Vagina (tissue), 2 donors: ENCODE data around the gene AP2A1. TPM values are rescaled to one million over a fixed set of nuclear protein-coding genes. Genes with fewer than 3 reads are reported as not detected.

Experiments
- DNase-seq, 2 donors: peaks; one replicate each; pipeline ENCODE4 v3.0.0-alpha.2; 2017; ENCODE audit errors: extremely low spot score in 2 of 2
- H3K27ac ChIP-seq: fragments of 200-600 bp; sonication (generic); one replicate; pipeline ENCODE4 v1.5.1; 2019
- H3K27me3 ChIP-seq: fragments of 200-600 bp; sonication (generic); one replicate; pipeline ENCODE4 v1.5.1; 2019
- H3K36me3 ChIP-seq, 2 donors: fragments of 200-600 bp; sonication (generic); one replicate each; pipeline ENCODE4 v1.5.1; 2017 to 2019
- H3K4me1 ChIP-seq: fragments of 200-600 bp; sonication (generic); one replicate; pipeline ENCODE4 v1.5.1; 2019
- H3K4me3 ChIP-seq, 2 donors: fragments of 200-600 bp; sonication (generic); 1 replicate in 1 of 2; 2 replicates in 1 of 2; pipeline ENCODE4 v1.5.1; 2016 to 2019
- H3K9me3 ChIP-seq: fragments of 200-600 bp; sonication (generic); one replicate; pipeline ENCODE4 v1.5.1; 2019
- POLR2A ChIP-seq, 2 donors: fragments of 450-650 bp; IDR thresholded peaks; one replicate each; pipeline ENCODE4 v1.6.1; 2017; ENCODE audit warnings: antibody characterized with exemption in 2 of 2, mild to moderate bottlenecking in 2 of 2, moderate library complexity in 2 of 2
- POLR2AphosphoS5 ChIP-seq, 2 donors: sonication (generic); formaldehyde crosslinking; IDR thresholded peaks; one replicate each; pipeline ENCODE4 v1.9.0; 2017; ENCODE audit warnings: antibody characterized with exemption in 2 of 2, mild to moderate bottlenecking in 2 of 2, low read depth in 1 of 2; ENCODE audit not compliant: insufficient read depth in 1 of 2
- intact Hi-C: fragments of 100-400 bp; cut with DNase I; formaldehyde crosslinking; loops from one replicate; pipeline ENCODE4 v1.15.1; 2023
- total RNA-seq: library from RNA; depleted of rRNA; stranded (reverse); fragments of >200 nt; gene quantifications from one replicate; pipeline ENCODE4 v1.2.3, GENCODE V29; 2016
- TF ChIP-seq, protein P1 (sequence below), 3 experiments: fragments of 450-650 bp in 2 of 3; fragments of 200-600 bp in 1 of 3; sonication (generic) in 1 of 3; IDR thresholded peaks; one replicate each; pipeline ENCODE4 v1.5.1; 2017 to 2019; ENCODE audit warnings: antibody characterized with exemption in 3 of 3, mild to moderate bottlenecking in 2 of 3, moderate library complexity in 2 of 3

The AP2A1 gene
- total RNA-seq, 1 donor from 2014 or later: 80.8 TPM

DNA sequence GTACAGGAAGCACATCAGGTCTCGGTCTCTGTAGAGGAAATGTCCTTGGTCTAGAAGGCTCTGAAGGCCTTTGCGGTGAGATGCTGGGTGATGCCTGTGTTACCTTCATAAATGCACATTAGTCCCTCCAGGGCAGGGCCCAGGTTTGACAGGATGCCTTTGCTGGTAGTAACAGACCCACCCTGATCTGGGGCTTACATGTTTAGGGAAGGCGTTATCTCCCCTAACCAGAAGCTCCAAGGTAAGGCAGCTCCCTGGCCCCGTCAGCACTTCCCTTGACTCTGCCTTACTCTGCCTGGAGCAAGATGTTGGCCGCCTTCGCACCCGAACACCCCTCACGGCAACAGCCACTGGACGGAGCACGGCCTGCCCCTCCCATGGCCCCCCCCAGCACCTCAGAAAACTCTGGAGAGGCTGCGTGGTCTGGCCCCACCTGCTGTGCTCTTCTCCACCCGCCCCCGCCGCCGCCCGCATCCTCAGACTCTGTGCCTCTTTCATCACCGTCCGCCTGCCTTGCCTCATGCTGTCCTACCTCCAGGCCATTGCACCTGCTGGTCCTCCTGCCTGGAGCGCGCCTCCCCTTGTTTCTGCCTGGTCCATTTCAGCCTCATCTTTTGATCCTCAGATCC is 9.1 kb downstream of the AP2A1 start:
- no peak for DNase-seq
- Histone ChIP-seq H3K27me3 (no peaks in the 10 kb centered on the region), H3K36me3 (no peaks in the 10 kb centered on the region), H3K27ac (no peak overlapping the region), H3K9me3 (no peaks in the 10 kb centered on the region), H3K4me3 (no peak overlapping the region), H3K4me1 (peaks cover 26% of the 10 kb centered on the region)
- TF ChIP-seq POLR2A (IDR thresholded peaks at IDR 0.05) (no peak), POLR2AphosphoS5 (IDR thresholded peaks at IDR 0.05; ENCODE audit: insufficient read depth in 1 of 2, low read depth in 1 of 2) (no peak)
- TF ChIP-seq, protein P1, sequence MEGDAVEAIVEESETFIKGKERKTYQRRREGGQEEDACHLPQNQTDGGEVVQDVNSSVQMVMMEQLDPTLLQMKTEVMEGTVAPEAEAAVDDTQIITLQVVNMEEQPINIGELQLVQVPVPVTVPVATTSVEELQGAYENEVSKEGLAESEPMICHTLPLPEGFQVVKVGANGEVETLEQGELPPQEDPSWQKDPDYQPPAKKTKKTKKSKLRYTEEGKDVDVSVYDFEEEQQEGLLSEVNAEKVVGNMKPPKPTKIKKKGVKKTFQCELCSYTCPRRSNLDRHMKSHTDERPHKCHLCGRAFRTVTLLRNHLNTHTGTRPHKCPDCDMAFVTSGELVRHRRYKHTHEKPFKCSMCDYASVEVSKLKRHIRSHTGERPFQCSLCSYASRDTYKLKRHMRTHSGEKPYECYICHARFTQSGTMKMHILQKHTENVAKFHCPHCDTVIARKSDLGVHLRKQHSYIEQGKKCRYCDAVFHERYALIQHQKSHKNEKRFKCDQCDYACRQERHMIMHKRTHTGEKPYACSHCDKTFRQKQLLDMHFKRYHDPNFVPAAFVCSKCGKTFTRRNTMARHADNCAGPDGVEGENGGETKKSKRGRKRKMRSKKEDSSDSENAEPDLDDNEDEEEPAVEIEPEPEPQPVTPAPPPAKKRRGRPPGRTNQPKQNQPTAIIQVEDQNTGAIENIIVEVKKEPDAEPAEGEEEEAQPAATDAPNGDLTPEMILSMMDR (IDR thresholded peaks at IDR 0.05): no peak
- intact Hi-C loops: loop anchor here (10.0 kb wide), 1 partner anchor 69 kb away; no protein-coding TSS in a partner anchor

DNA sequence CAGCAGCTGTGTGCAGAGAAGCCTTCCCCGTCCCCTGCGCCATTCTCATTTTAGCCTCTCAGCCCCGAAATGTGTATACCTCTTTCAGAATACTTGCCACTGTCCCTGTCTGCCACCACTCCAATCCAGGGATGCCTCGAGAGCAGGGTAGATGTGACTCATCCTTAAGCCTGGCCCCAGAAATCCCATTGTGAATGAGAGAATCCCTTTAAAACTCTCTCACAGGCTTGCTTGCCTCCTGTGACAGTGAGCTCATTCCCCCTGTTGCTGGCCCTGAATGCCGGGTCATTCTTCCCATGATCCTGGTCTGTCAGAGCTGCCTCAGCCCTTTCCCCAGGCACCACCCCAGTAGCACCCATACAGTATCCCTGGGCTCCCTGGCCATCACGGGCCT is 9.6 kb downstream of the AP2A1 start:
- no peaks in the 10 kb centered on the region for H3K36me3 ChIP-seq
- H3K27ac ChIP-seq: no peak overlapping the region
- TF ChIP-seq POLR2AphosphoS5 (IDR thresholded peaks at IDR 0.05; ENCODE audit: insufficient read depth in 1 of 2, low read depth in 1 of 2) (no peak), POLR2A (IDR thresholded peaks at IDR 0.05) (no peak)
- TF ChIP-seq, protein P1 (IDR thresholded peaks at IDR 0.05): no peak
- H3K9me3 ChIP-seq: no peaks in the 10 kb centered on the region
- intact Hi-C loops: loop anchor here (10.0 kb wide), 1 partner anchor 68 kb away; no protein-coding TSS in a partner anchor
- no peak overlapping the region for H3K4me3 ChIP-seq
- no peaks in the 10 kb centered on the region for H3K27me3 ChIP-seq
- DNase-seq: no peak
- H3K4me1 ChIP-seq: peaks cover 26% of the 10 kb centered on the region

DNA sequence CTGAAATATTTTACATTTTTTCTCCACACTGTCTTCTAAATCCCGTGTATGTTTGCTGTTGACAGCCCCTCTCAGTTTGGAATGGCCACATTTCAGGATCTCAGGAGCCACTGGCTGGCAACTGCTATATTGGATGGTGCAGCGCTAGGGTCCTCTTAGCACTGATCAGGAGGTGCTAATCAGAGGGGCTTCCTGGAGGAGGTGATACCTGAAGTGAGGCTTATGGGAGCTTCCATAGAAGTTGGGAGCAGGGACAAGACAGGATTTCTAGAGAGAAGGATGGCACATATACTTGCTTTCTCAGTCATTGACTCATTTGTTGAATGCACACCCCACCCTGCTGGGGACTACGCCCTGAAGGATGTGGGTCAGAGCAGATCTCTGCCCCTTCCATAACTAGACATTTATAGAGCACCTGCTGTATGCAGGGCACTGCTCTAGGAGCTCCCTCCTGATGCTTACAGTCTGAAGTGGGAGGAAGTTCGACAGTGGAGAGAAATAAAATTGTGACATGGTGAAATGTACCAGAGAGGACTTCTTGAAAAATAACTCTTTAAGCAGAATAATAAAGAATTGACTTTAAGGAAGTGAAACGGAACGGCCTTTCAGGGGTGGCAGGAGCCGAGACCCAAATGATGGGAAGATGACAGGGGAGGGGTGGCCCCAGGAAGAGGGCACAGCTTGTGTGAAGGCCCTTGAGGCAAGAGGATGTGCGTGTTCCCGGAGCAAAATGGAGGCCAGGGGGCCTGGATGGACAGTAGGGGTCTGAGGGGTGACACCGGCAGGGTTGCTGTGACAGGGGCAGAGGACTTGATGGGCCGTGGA is 13.1 kb downstream of the AP2A1 start:
- Histone ChIP-seq H3K9me3 (no peaks in the 10 kb centered on the region), H3K4me3 (no peak overlapping the region), H3K27ac (no peak overlapping the region), H3K27me3 (no peaks in the 10 kb centered on the region), H3K4me1 (peaks cover 6% of the 10 kb centered on the region), H3K36me3 (peaks cover 0 to 20% of the 10 kb centered on the region in 2 donors)
- TF ChIP-seq, protein P1 (IDR thresholded peaks at IDR 0.05): no peak
- no peak for TF ChIP-seq POLR2A (IDR thresholded peaks at IDR 0.05)
- intact Hi-C loops: loop anchor here (10.0 kb wide), 1 partner anchor 65 kb away; no protein-coding TSS in a partner anchor
- no peak for DNase-seq

DNA sequence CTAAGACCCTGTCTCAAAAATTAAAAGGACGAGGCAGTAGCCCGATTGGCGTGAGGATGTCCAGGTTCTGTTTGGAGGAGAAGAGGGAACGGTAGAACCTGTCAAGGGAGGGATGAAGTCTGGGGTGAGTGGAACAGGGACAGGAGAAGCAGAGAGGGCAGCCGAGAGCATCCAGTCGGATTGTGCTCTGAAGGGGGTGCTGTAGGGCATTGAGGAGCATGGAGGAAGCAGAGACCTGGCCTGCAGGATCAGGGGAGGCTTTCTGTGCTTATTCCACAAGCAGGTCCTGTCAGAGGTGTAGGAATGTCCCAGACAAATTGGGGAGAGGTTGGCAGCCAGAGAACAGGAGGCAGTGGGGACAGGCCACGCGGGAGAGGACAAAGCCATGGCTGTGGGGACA is 14.1 kb downstream of the AP2A1 start:
- Histone ChIP-seq H3K36me3 (peaks cover 0 to 22% of the 10 kb centered on the region in 2 donors), H3K9me3 (no peaks in the 10 kb centered on the region), H3K27me3 (no peaks in the 10 kb centered on the region), H3K4me1 (peaks cover 9% of the 10 kb centered on the region), H3K4me3 (no peak overlapping the region), H3K27ac (no peak overlapping the region)
- TF ChIP-seq POLR2AphosphoS5 (IDR thresholded peaks at IDR 0.05; ENCODE audit: insufficient read depth in 1 of 2, low read depth in 1 of 2) (no peak), POLR2A (IDR thresholded peaks at IDR 0.05) (no peak)
- TF ChIP-seq, protein P1 (IDR thresholded peaks at IDR 0.05): no peak
- no peak for DNase-seq
- intact Hi-C loops: no loop called here

DNA sequence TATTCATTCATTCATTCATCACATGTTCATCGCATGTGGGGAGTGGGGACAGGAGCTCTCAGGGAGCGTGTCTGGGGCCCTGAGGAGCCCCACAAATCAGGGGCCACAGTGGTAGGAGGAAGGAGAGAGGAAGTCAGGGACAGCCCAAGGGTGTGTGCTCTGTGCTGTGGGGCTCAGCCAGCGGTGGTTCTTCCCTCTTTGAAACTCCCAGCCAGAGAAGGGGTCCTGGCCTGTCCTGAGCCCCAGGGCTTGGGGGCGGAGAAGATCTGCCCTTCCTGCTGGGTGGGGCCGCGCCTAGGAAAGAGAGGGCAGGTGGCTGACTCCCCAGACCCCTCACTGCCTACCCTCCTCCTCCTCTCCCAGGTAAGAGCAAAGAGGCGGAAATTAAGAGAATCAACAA is 14.6 kb downstream of the AP2A1 start:
- Histone ChIP-seq H3K4me1 (peaks cover 15% of the 10 kb centered on the region), H3K36me3 (peaks cover 0 to 22% of the 10 kb centered on the region in 2 donors), H3K4me3 (no peak overlapping the region), H3K27ac (no peak overlapping the region), H3K27me3 (no peaks in the 10 kb centered on the region), H3K9me3 (no peaks in the 10 kb centered on the region)
- TF ChIP-seq, protein P1 (IDR thresholded peaks at IDR 0.05): no peak
- DNase-seq: no peak
- intact Hi-C loops: no loop called here
